CD14-positive monocyte (primary cell): Measurements from ENCODE around the gene NR1D1. TPM values are rescaled to one million over a fixed set of nuclear protein-coding genes. Genes with fewer than 3 reads are reported as not detected.

ENCODE experiments used
- DNase-seq, 3 donors: peaks; one replicate each; pipeline ENCODE4 v3.0.0-alpha.2; 2011 to 2022
- H2AFZ ChIP-seq: 2 replicates; pipeline ENCODE4 v1.6.0; 2012; ENCODE audit warnings: mild to moderate bottlenecking, low read depth, low read length, inconsistent platforms; ENCODE audit not compliant: insufficient read depth, poor library complexity, severe bottlenecking
- H3K27ac ChIP-seq, 2 donors: 1 replicate in 1 of 2; 2 replicates in 1 of 2; pipeline ENCODE4 v1.5.1; 2012 to 2013; ENCODE audit warnings: low read length in 2 of 2, control low read depth in 1 of 2, inconsistent platforms in 1 of 2, low read depth in 1 of 2, mild to moderate bottlenecking in 1 of 2
- H3K27me3 ChIP-seq, 2 donors: one replicate each; pipeline versions ENCODE4 v1.6.0 to v1.6.1; 2011 to 2013; ENCODE audit warnings: low read length in 2 of 2; ENCODE audit not compliant: control insufficient read depth in 2 of 2, insufficient read depth in 2 of 2
- H3K36me3 ChIP-seq, 2 donors: replicated peaks in 1 of 2; 1 replicate in 1 of 2; 2 replicates in 1 of 2; pipeline versions ENCODE4 v1.5.1 to v1.6.1; 2012 to 2013; ENCODE audit warnings: low read length in 2 of 2, control low read depth in 1 of 2, inconsistent platforms in 1 of 2, mild to moderate bottlenecking in 1 of 2; ENCODE audit not compliant: insufficient read depth in 2 of 2, control insufficient read depth in 1 of 2
- H3K4me1 ChIP-seq, 2 donors: 1 replicate in 1 of 2; 2 replicates in 1 of 2; pipeline versions ENCODE4 v1.5.1 to v1.6.1; 2012 to 2013; ENCODE audit warnings: low read length in 2 of 2, control low read depth in 1 of 2, inconsistent platforms in 1 of 2, mild to moderate bottlenecking in 1 of 2, moderate library complexity in 1 of 2; ENCODE audit not compliant: insufficient read depth in 2 of 2, control insufficient read depth in 1 of 2
- H3K4me2 ChIP-seq: replicated peaks from 2 replicates; pipeline ENCODE3; 2012; ENCODE audit warnings: low read length, moderate library complexity, mild to moderate bottlenecking; ENCODE audit not compliant: poor library complexity, severe bottlenecking; ENCODE audit errors: extremely low read depth
- H3K4me3 ChIP-seq, 3 experiments: fragments of 200-600 bp in 1 of 3; sonication (generic) in 1 of 3; replicated peaks in 1 of 3; 1 replicate in 2 of 3; 2 replicates in 1 of 3; pipeline ENCODE4 v1.5.1; 2011 to 2013; ENCODE audit warnings: low read length in 3 of 3, mild to moderate bottlenecking in 3 of 3, control low read depth in 2 of 3, low read depth in 2 of 3, inconsistent platforms in 1 of 3, moderate library complexity in 1 of 3
- H3K79me2 ChIP-seq: 2 replicates; pipeline ENCODE4 v1.6.0; 2012; ENCODE audit warnings: mild to moderate bottlenecking, control low read depth, inconsistent platforms, low read length, moderate library complexity; ENCODE audit not compliant: insufficient read depth
- H3K9ac ChIP-seq: 2 replicates; pipeline ENCODE4 v1.6.0; 2017; ENCODE audit warnings: low read length, mild to moderate bottlenecking; ENCODE audit not compliant: insufficient read depth, poor library complexity, severe bottlenecking
- H3K9me3 ChIP-seq, 2 donors: replicated peaks in 1 of 2; 1 replicate in 1 of 2; 2 replicates in 1 of 2; pipeline versions ENCODE4 v1.5.1 to v1.6.1; 2012 to 2013; ENCODE audit warnings: low read length in 2 of 2, control low read depth in 1 of 2; ENCODE audit not compliant: control insufficient read depth in 1 of 2, insufficient read depth in 1 of 2
- H4K20me1 ChIP-seq: 2 replicates; pipeline ENCODE4 v1.6.0; 2012; ENCODE audit warnings: mild to moderate bottlenecking, low read length, control low read depth, moderate library complexity; ENCODE audit not compliant: insufficient read depth
- H3K27ac Mint-ChIP-seq, 7 donors: one replicate each; pipeline ENCODE4 v1.8.0; 2020; ENCODE audit warnings: mild to moderate bottlenecking in 7 of 7, mixed read lengths in 7 of 7, moderate library complexity in 6 of 7, inconsistent platforms in 2 of 7
- H3K27me3 Mint-ChIP-seq, 3 donors: one replicate each; pipeline ENCODE4 v1.8.0; 2021 to 2022; ENCODE audit warnings: low read depth in 3 of 3, mild to moderate bottlenecking in 3 of 3, mixed read lengths in 3 of 3, moderate library complexity in 3 of 3, inconsistent platforms in 1 of 3
- H3K36me3 Mint-ChIP-seq, 2 donors: one replicate each; pipeline ENCODE4 v1.8.0; 2020; ENCODE audit warnings: mixed read lengths in 2 of 2, inconsistent platforms in 1 of 2, mild to moderate bottlenecking in 1 of 2
- H3K4me1 Mint-ChIP-seq: one replicate; pipeline ENCODE4 v1.8.0; 2020; ENCODE audit warnings: mild to moderate bottlenecking, mixed read lengths
- H3K4me3 Mint-ChIP-seq, 2 donors: one replicate each; pipeline ENCODE4 v1.8.0; 2020; ENCODE audit warnings: mild to moderate bottlenecking in 2 of 2, mixed read lengths in 2 of 2, moderate library complexity in 1 of 2
- H3K9me3 Mint-ChIP-seq, 7 donors: one replicate each; pipeline ENCODE4 v1.8.0; 2020 to 2022; ENCODE audit warnings: mixed read lengths in 7 of 7, mild to moderate bottlenecking in 6 of 7, moderate library complexity in 6 of 7, inconsistent platforms in 2 of 7
- WGBS: methylation state at CpG from one replicate; pipeline ENCODE4 v1.1.5; 2013; ENCODE audit warnings: missing lambda C conversion rate; ENCODE audit not compliant: insufficient coverage; 5-methylcytosine and 5-hydroxymethylcytosine counted together
- intact Hi-C, 2 donors: fragments of 100-400 bp; cut with micrococcal nuclease; formaldehyde crosslinking; loops; one replicate each; pipeline versions ENCODE4 v1.15.0 to v1.15.1; 2023
- polyA plus RNA-seq, 3 donors: library from polyadenylated mRNA; depleted of rRNA in 1 of 3; unstranded in 2 of 3; stranded (reverse) in 1 of 3; fragments of 300-500 nt in 2 of 3; fragments of >200 nt in 1 of 3; fragmentation: Illumina TruSeq in 2 of 3; gene quantifications; 1 replicate in 2 of 3; 2 replicates in 1 of 3; pipeline ENCODE4 v1.2.3, GENCODE V29; 2012 to 2021
- TF ChIP-seq, protein P1 (sequence below): fragments of 200-600 bp; IDR thresholded peaks from one replicate; pipeline ENCODE4 v1.8.0; 2022; ENCODE audit warnings: antibody characterized with exemption, mild to moderate bottlenecking

NR1D1 gene
- polyA plus RNA-seq, 3 donors: 0.28 to 4.9 (median 0.31) TPM

DNA sequence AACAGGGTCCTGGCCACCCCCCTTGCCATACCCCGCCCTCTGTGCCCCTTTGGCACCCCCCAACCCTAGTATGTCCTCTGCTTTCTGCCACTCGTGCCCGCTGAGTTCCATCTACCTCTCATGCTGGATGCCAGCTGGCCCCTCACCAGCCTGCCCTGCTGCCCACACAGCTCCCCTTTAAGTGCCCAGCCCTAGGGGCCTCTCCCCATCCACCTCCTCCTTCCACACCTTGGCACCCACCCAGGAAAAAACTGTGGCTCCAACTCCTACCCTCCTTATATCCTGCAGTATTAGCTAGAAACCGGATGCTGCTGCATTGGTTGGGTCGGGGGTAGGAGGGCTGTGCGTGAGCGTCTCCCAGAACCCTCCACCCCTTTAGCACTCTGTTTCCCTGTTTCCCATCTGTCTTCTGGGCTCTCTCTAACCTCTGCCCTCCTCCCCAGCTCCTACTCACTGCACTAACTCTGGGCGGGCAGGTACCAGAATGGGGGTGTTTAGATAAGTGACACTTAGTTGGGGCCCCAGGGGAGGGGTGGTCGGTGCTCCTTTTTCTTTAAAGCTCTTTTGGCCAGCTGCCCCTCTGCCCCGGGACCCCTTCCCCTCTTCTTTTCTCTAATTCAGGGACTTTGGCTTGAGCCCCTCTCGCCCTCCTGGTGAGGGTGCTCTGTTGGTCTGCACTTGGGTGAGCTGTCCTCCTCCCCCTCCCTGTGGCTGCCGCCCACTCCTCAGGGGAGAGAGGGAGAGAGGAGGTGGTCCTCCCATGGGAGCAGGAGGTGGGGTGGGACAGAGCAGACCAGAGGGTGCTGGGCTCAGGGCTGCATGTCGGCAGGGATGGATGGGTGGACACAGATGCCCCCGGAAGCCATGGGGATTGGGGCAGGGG is 9.9 kb downstream of the NR1D1 start:
- no peak overlapping the region for H3K4me2 ChIP-seq
- H3K4me3 ChIP-seq: no peak overlapping the region
- no peaks in the 10 kb centered on the region for H3K9me3 ChIP-seq
- TF ChIP-seq, protein P1, sequence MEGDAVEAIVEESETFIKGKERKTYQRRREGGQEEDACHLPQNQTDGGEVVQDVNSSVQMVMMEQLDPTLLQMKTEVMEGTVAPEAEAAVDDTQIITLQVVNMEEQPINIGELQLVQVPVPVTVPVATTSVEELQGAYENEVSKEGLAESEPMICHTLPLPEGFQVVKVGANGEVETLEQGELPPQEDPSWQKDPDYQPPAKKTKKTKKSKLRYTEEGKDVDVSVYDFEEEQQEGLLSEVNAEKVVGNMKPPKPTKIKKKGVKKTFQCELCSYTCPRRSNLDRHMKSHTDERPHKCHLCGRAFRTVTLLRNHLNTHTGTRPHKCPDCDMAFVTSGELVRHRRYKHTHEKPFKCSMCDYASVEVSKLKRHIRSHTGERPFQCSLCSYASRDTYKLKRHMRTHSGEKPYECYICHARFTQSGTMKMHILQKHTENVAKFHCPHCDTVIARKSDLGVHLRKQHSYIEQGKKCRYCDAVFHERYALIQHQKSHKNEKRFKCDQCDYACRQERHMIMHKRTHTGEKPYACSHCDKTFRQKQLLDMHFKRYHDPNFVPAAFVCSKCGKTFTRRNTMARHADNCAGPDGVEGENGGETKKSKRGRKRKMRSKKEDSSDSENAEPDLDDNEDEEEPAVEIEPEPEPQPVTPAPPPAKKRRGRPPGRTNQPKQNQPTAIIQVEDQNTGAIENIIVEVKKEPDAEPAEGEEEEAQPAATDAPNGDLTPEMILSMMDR: no peak
- H3K27ac ChIP-seq: no peak overlapping the region
- Mint-ChIP-seq H3K4me1 (peaks cover 17% of the 10 kb centered on the region), H3K36me3 (peaks cover 58 to 84% of the 10 kb centered on the region in 2 donors), H3K4me3 (no peak overlapping the region), H3K27me3 (peaks cover 0 to 1% (median 1%) of the 10 kb centered on the region in 3 donors), H3K27ac (peak overlapping the region in 1 of 7 donors; percentile 32), H3K9me3 (no peaks in the 10 kb centered on the region)
- peaks cover 65 to 72% of the 10 kb centered on the region in 2 donors for H3K36me3 ChIP-seq
- H3K79me2 ChIP-seq: no peaks in the 10 kb centered on the region
- H3K4me1 ChIP-seq: peaks cover 8% of the 10 kb centered on the region in 2 donors
- no peak overlapping the region for H3K9ac ChIP-seq
- intact Hi-C loops: no loop called here
- no peaks in the 10 kb centered on the region for H4K20me1 ChIP-seq
- no peak for DNase-seq
- no peak overlapping the region for H2AFZ ChIP-seq
- no peaks in the 10 kb centered on the region for H3K27me3 ChIP-seq
- 100% methylated on average over 2 of the region's 14 CpGs for WGBS

DNA sequence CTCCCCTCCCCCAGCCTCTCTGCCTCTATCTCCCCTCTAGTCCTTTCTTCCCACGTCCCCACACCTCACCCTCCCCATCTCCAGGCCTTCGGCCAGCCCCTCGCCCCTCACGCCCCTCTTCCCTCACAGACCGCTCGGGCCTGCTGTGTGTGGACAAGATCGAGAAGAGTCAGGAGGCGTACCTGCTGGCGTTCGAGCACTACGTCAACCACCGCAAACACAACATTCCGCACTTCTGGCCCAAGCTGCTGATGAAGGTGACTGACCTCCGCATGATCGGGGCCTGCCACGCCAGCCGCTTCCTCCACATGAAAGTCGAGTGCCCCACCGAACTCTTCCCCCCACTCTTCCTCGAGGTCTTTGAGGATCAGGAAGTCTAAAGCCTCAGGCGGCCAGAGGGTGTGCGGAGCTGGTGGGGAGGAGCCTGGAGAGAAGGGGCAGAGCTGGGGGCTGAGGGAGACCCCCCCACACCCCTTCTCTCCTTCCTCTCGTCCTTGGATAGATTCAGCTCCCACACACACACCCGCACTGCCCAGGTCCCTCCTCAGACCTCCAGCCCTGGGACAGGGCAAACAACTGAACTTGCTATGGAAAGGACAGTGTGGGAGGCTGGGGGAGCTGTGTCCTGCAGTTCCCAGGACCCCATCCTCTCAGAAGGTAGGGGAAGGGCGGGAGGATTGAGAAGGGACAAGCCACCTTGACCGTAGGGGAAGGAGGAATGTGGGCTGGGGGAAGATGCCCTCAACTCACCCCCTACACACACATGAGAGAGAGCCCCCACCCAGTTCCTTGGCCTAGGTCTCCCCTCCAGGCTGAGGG is 11.1 kb downstream of the NR1D1 start:
- peaks cover 9% of the 10 kb centered on the region for H3K4me1 Mint-ChIP-seq
- WGBS: 94% methylated on average over 10 of the region's 26 CpGs

More for the DNA sequence above, 11.1 kb downstream of the NR1D1 start:
- no peak overlapping the region for H3K4me3 Mint-ChIP-seq
- no peak for DNase-seq
- H3K27me3 Mint-ChIP-seq: peaks cover 0 to 1% (median 1%) of the 10 kb centered on the region in 3 donors
- Histone ChIP-seq H3K79me2 (no peaks in the 10 kb centered on the region), H4K20me1 (no peaks in the 10 kb centered on the region), H2AFZ (no peak overlapping the region), H3K9ac (no peak overlapping the region), H3K4me2 (no peak overlapping the region), H3K4me1 (no peaks in the 10 kb centered on the region), H3K4me3 (no peak overlapping the region), H3K36me3 (peaks cover 76 to 84% of the 10 kb centered on the region in 2 donors), H3K9me3 (no peaks in the 10 kb centered on the region), H3K27ac (no peak overlapping the region), H3K27me3 (no peaks in the 10 kb centered on the region)
- TF ChIP-seq, protein P1: no peak
- no peaks in the 10 kb centered on the region for H3K9me3 Mint-ChIP-seq
- H3K27ac Mint-ChIP-seq: peak overlapping the region in 3 of 7 donors; percentile 12 to 70 (median 30)
- H3K36me3 Mint-ChIP-seq: peaks cover 60 to 91% of the 10 kb centered on the region in 2 donors
- intact Hi-C loops: no loop called here
